PC-9 (cell line): ENCODE results near the gene SLC10A6. TPM values are rescaled to one million over a fixed set of nuclear protein-coding genes. Genes with fewer than 3 reads are reported as not detected.

ENCODE experiments used
- Bru-seq: library from RNA; stranded (reverse); fragments of 400-500 nt; gene quantifications from one replicate; lab custom pipeline; 2021; lab: Mats Ljungman, UMichigan
- BruChase-seq, 2 experiments: library from RNA; stranded (reverse); fragments of 400-500 nt; gene quantifications; one replicate each; lab custom pipeline; 2021; lab: Mats Ljungman, UMichigan
- BruUV-seq: library from RNA; stranded (reverse); fragments of 400-500 nt; replicated peaks from 2 replicates; lab custom pipeline; 2021; lab: Mats Ljungman, UMichigan
- CTCF ChIA-PET: fragments of 300-600 bp; sonication (Branson Sonifier 250); formaldehyde crosslinking; loops from one replicate; lab custom pipeline; 2022; ENCODE audit warnings: antibody characterized with exemption; lab: Charles Lee
- POLR2A ChIA-PET: fragments of 300-600 bp; sonication (Branson Sonifier 250); formaldehyde crosslinking; loops from one replicate; lab custom pipeline; 2022; ENCODE audit warnings: antibody characterized with exemption; ENCODE audit not compliant: unreplicated experiment; lab: Charles Lee
- DNase-seq, 2 experiments: peaks; one replicate each; pipeline versions ENCODE4 v3.0.0 to v3.0.0-alpha.2; 2015 to 2022; ENCODE audit warnings: mixed read lengths in 1 of 2
- H2AFZ ChIP-seq: fragments of 200-600 bp; sonication (generic); 2 replicates; pipeline ENCODE4 v1.8.1; 2017; ENCODE audit warnings: antibody characterized with exemption
- H3F3A ChIP-seq: fragments of 200-600 bp; sonication (generic); 2 replicates; pipeline ENCODE4 v1.8.1; 2017; ENCODE audit warnings: antibody characterized with exemption, mild to moderate bottlenecking, low read depth; ENCODE audit not compliant: insufficient read depth
- H3K27ac ChIP-seq: fragments of 200-600 bp; sonication (generic); 2 replicates; pipeline ENCODE4 v1.6.1; 2016; ENCODE audit warnings: mixed run types
- H3K27me3 ChIP-seq: fragments of 200-600 bp; sonication (generic); 2 replicates; pipeline ENCODE4 v1.6.1; 2016; ENCODE audit warnings: low read depth, mixed run types; ENCODE audit not compliant: insufficient read depth
- H3K36me3 ChIP-seq: fragments of 200-600 bp; sonication (generic); 2 replicates; pipeline ENCODE4 v1.6.1; 2016; ENCODE audit warnings: low read depth, mixed run types
- H3K4me1 ChIP-seq: fragments of 200-600 bp; sonication (generic); replicated peaks from 2 replicates; pipeline ENCODE4 v1.6.1; 2016; ENCODE audit warnings: mixed run types; ENCODE audit not compliant: insufficient read depth
- H3K4me2 ChIP-seq: fragments of 200-600 bp; sonication (generic); 2 replicates; pipeline ENCODE4 v1.6.1; 2017; ENCODE audit warnings: mixed run types
- H3K4me3 ChIP-seq: fragments of 200-600 bp; sonication (generic); 2 replicates; pipeline ENCODE4 v1.6.1; 2016; ENCODE audit warnings: mixed run types
- H3K79me2 ChIP-seq: fragments of 200-600 bp; sonication (generic); 2 replicates; pipeline ENCODE4 v1.6.1; 2017; ENCODE audit warnings: low read depth, mixed run types
- H3K9me2 ChIP-seq: fragments of 200-600 bp; sonication (generic); 2 replicates; pipeline ENCODE4 v1.8.1; 2017; ENCODE audit warnings: mild to moderate bottlenecking; ENCODE audit not compliant: insufficient read depth
- H3K9me3 ChIP-seq: fragments of 200-600 bp; sonication (generic); 2 replicates; pipeline ENCODE4 v1.8.1; 2016; ENCODE audit warnings: low read depth; ENCODE audit not compliant: insufficient read depth
- H4K20me1 ChIP-seq: fragments of 200-600 bp; sonication (generic); 2 replicates; pipeline ENCODE4 v1.8.1; 2017; ENCODE audit not compliant: insufficient read depth
- EZH2 ChIP-seq: fragments of 200-600 bp; sonication (generic); IDR thresholded peaks from 2 replicates; pipeline ENCODE4 v1.8.0; 2017; ENCODE audit warnings: antibody characterized with exemption, low read depth
- intact Hi-C: fragments of 100-400 bp; cut with micrococcal nuclease; formaldehyde crosslinking; loops from one replicate; pipeline ENCODE4 v1.10.0; 2022; ENCODE audit not compliant: unreplicated experiment
- long read RNA-seq: library from polyadenylated mRNA; stranded (forward); transcript quantifications from one replicate; pipeline ENCODE4 v2.0.0, GENCODE V29; 2022
- total RNA-seq: library from RNA; stranded (reverse); gene quantifications from 2 replicates; pipeline ENCODE4 v1.2.3, GENCODE V29; 2021
- TF ChIP-seq, protein P1 (sequence below): fragments of 200-600 bp; sonication (generic); conservative IDR thresholded peaks from 2 replicates; pipeline ENCODE4 v1.6.1; 2017; ENCODE audit warnings: mixed run types, antibody characterized with exemption, mild to moderate bottlenecking, moderate library complexity

Gene SLC10A6, protein sequence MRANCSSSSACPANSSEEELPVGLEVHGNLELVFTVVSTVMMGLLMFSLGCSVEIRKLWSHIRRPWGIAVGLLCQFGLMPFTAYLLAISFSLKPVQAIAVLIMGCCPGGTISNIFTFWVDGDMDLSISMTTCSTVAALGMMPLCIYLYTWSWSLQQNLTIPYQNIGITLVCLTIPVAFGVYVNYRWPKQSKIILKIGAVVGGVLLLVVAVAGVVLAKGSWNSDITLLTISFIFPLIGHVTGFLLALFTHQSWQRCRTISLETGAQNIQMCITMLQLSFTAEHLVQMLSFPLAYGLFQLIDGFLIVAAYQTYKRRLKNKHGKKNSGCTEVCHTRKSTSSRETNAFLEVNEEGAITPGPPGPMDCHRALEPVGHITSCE
- total RNA-seq, result not detected in 2 replicates
- Bru-seq, nascent RNA, result percentile 11 among the genes with signal in this experiment
- BruChase-seq, experiment 1, labeled RNA remaining after a 2-hour chase, result percentile 15 among the genes with signal in this experiment
- percentile 15 among the genes with signal in this experiment for BruChase-seq, experiment 2, labeled RNA remaining after a 6-hour chase
- long read RNA-seq, result 0 reads

DNA sequence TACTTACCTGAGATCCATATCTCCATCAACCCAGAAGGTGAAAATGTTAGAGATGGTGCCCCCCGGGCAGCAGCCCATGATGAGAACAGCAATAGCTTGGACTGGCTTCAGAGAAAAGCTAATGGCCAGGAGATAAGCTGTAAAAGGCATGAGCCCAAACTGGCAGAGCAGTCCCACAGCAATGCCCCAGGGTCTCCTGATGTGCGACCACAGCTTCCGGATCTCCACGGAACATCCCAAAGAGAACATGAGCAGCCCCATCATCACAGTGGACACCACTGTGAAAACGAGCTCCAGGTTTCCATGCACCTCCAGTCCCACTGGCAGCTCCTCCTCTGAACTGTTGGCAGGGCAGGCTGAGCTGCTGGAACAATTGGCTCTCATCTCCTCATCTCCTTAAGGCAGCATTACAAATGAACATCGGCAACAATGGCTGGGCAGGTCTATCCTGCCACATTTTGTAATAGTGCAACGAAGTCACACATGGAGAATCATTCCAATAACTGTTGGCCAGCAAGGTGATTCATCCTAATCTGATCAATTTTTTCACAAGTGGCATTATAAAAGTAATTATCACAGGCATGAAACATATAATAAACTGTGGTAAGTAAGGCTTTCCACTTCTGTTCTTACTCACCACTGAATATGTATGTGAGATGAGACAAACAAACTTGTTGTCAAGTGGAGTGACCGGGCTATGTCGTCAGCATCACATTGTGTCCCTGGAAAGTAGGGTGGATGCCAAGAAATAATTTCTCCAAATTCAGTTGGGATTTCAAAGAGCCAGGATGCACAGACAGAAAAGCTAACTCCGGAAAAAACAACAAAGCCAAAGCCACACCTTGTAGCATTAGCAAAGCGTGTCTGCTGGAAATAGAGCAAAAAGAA lies at the start of gene SLC10A6:
Gene SLC10A6, minus strand, starts transcription at position 653 of the 888 bp plus-strand sequence. Its CDS starts 269 bp downstream, at position 384.
- Histone ChIP-seq H3K27ac (no peak within 1 kb of the TSS), H3K36me3 (no peaks in the 10 kb centered on the region), H3F3A (no peaks in the 10 kb centered on the region), H3K4me1 (no peaks in the 10 kb centered on the region), H2AFZ (no peak within 1 kb of the TSS), H3K27me3 (no peaks in the 10 kb centered on the region), H3K9me2 (no peaks in the 10 kb centered on the region), H4K20me1 (no peaks in the 10 kb centered on the region), H3K9me3 (no peaks in the 10 kb centered on the region), H3K4me2 (no peak within 1 kb of the TSS), H3K4me3 (no peak within 1 kb of the TSS), H3K79me2 (no peaks in the 10 kb centered on the region)
- intact Hi-C loops, result no loop called here
- BruUV-seq, result no TSS peak
- no peak for DNase-seq
- ChIA-PET POLR2A (no interaction called here), CTCF (no interaction called here)
- no peak for TF ChIP-seq EZH2
- TF ChIP-seq, protein P1, sequence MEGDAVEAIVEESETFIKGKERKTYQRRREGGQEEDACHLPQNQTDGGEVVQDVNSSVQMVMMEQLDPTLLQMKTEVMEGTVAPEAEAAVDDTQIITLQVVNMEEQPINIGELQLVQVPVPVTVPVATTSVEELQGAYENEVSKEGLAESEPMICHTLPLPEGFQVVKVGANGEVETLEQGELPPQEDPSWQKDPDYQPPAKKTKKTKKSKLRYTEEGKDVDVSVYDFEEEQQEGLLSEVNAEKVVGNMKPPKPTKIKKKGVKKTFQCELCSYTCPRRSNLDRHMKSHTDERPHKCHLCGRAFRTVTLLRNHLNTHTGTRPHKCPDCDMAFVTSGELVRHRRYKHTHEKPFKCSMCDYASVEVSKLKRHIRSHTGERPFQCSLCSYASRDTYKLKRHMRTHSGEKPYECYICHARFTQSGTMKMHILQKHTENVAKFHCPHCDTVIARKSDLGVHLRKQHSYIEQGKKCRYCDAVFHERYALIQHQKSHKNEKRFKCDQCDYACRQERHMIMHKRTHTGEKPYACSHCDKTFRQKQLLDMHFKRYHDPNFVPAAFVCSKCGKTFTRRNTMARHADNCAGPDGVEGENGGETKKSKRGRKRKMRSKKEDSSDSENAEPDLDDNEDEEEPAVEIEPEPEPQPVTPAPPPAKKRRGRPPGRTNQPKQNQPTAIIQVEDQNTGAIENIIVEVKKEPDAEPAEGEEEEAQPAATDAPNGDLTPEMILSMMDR, result no peak

DNA sequence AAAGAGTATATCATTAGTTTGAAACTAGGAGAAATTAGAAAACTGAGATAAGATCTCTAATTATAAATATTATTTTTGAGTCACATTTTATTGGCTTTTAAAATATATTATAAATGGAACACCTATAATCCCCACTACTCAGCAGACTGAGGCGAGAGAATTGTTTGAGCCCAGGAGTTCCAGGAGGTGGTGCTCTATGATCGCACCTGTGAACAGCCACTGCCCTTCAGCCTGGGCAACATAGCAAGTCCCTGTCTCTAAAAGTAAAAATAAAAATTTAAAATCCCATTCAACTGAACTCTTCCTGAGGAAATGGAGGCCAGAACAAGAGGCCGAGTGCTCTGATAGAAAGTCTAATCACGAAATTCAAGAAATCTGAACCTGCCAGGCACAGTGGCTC lies 49.4 kb upstream of the SLC10A6 start:
- intact Hi-C loops, result loop anchor here (2.0 to 5.0 kb wide), 2 partner anchors 246 to 338 kb away; no protein-coding TSS in a partner anchor
- ChIA-PET POLR2A (no interaction called here), CTCF (no interaction called here)
- no peaks in the 10 kb centered on the region for H3K79me2 ChIP-seq
- DNase-seq, result peak in 1 of 2 experiments; percentile 6
- no peaks in the 10 kb centered on the region for H3K36me3 ChIP-seq
- H3F3A ChIP-seq, result no peaks in the 10 kb centered on the region
- no peaks in the 10 kb centered on the region for H3K9me2 ChIP-seq
- no peak overlapping the region for H3K4me2 ChIP-seq
- H3K27ac ChIP-seq, result no peak overlapping the region
- H3K4me3 ChIP-seq, result no peak overlapping the region
- BruUV-seq, result no TSS peak
- TF ChIP-seq, protein P1, result peak; percentile 26; the same call in 1 of the 2 replicates
- no peak for TF ChIP-seq EZH2
- H3K9me3 ChIP-seq, result no peaks in the 10 kb centered on the region
- H4K20me1 ChIP-seq, result no peaks in the 10 kb centered on the region
- H3K4me1 ChIP-seq, result no peaks in the 10 kb centered on the region
- H3K27me3 ChIP-seq, result no peaks in the 10 kb centered on the region
- no peak overlapping the region for H2AFZ ChIP-seq

DNA sequence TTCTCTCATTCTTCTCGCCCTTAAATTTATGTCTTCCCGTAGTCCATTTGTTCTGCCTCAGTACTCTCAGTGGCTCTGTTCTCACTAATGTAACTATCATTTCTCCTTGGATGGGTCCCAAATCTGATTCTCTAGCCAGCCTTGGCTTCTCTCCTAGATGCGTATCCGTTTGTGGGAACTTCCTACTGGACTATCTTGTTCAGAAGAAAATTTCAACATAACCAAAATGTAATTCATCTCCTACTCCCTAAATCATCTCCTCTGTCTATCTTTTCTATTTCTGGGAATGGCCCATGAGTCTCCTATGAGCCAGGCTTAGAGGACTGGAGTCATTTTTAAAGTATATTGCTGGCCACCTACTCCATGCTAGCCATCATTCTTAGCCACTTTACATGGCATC lies 47.4 kb upstream of the SLC10A6 start:
- DNase-seq, result no peak
- TF ChIP-seq, protein P1, result no peak
- TF ChIP-seq EZH2, result no peak
- CTCF ChIA-PET, result interaction anchor here (0.7 kb wide), 1 partner anchor 399 kb away, joined by 3 read pairs; no protein-coding TSS in a partner anchor
- Histone ChIP-seq H3F3A (peaks cover under 1% of the 10 kb centered on the region; the same call in 1 of the 2 replicates), H3K9me2 (no peaks in the 10 kb centered on the region), H3K27me3 (no peaks in the 10 kb centered on the region), H3K4me2 (no peak overlapping the region), H3K27ac (no peak overlapping the region), H3K79me2 (no peaks in the 10 kb centered on the region), H3K36me3 (no peaks in the 10 kb centered on the region), H2AFZ (no peak overlapping the region), H3K4me3 (no peak overlapping the region), H3K4me1 (no peaks in the 10 kb centered on the region), H4K20me1 (no peaks in the 10 kb centered on the region), H3K9me3 (no peaks in the 10 kb centered on the region)
- intact Hi-C loops, result loop anchor here (5.0 kb wide), 1 partner anchor 244 kb away; no protein-coding TSS in a partner anchor
- POLR2A ChIA-PET, result no interaction called here
- no TSS peak for BruUV-seq
